Vagina (tissue), 2 donors: ENCODE measurements around the gene WNT5B. TPM values are rescaled to one million over a fixed set of nuclear protein-coding genes. Genes with fewer than 3 reads are reported as not detected.

Experiments used
- DNase-seq, 2 donors: peaks; one replicate each; pipeline ENCODE4 v3.0.0-alpha.2; 2017; ENCODE audit errors: extremely low spot score in 2 of 2
- H3K27ac ChIP-seq: fragments of 200-600 bp; sonication (generic); one replicate; pipeline ENCODE4 v1.5.1; 2019
- H3K27me3 ChIP-seq: fragments of 200-600 bp; sonication (generic); one replicate; pipeline ENCODE4 v1.5.1; 2019
- H3K36me3 ChIP-seq, 2 donors: fragments of 200-600 bp; sonication (generic); one replicate each; pipeline ENCODE4 v1.5.1; 2017 to 2019
- H3K4me1 ChIP-seq: fragments of 200-600 bp; sonication (generic); one replicate; pipeline ENCODE4 v1.5.1; 2019
- H3K4me3 ChIP-seq, 2 donors: fragments of 200-600 bp; sonication (generic); 1 replicate in 1 of 2; 2 replicates in 1 of 2; pipeline ENCODE4 v1.5.1; 2016 to 2019
- H3K9me3 ChIP-seq: fragments of 200-600 bp; sonication (generic); one replicate; pipeline ENCODE4 v1.5.1; 2019
- POLR2A ChIP-seq, 2 donors: fragments of 450-650 bp; IDR thresholded peaks; one replicate each; pipeline ENCODE4 v1.6.1; 2017; ENCODE audit warnings: antibody characterized with exemption in 2 of 2, mild to moderate bottlenecking in 2 of 2, moderate library complexity in 2 of 2
- POLR2AphosphoS5 ChIP-seq, 2 donors: sonication (generic); formaldehyde crosslinking; IDR thresholded peaks; one replicate each; pipeline ENCODE4 v1.9.0; 2017; ENCODE audit warnings: antibody characterized with exemption in 2 of 2, mild to moderate bottlenecking in 2 of 2, low read depth in 1 of 2; ENCODE audit not compliant: insufficient read depth in 1 of 2
- intact Hi-C: fragments of 100-400 bp; cut with DNase I; formaldehyde crosslinking; loops from one replicate; pipeline ENCODE4 v1.15.1; 2023
- total RNA-seq: library from RNA; depleted of rRNA; stranded (reverse); fragments of >200 nt; gene quantifications from one replicate; pipeline ENCODE4 v1.2.3, GENCODE V29; 2016
- TF ChIP-seq, protein P1 (sequence below), 3 experiments: fragments of 450-650 bp in 2 of 3; fragments of 200-600 bp in 1 of 3; sonication (generic) in 1 of 3; IDR thresholded peaks; one replicate each; pipeline ENCODE4 v1.5.1; 2017 to 2019; ENCODE audit warnings: antibody characterized with exemption in 3 of 3, mild to moderate bottlenecking in 2 of 3, moderate library complexity in 2 of 3

The WNT5B gene
- total RNA-seq, 1 donor from 2014 or later: 7.6 TPM

DNA sequence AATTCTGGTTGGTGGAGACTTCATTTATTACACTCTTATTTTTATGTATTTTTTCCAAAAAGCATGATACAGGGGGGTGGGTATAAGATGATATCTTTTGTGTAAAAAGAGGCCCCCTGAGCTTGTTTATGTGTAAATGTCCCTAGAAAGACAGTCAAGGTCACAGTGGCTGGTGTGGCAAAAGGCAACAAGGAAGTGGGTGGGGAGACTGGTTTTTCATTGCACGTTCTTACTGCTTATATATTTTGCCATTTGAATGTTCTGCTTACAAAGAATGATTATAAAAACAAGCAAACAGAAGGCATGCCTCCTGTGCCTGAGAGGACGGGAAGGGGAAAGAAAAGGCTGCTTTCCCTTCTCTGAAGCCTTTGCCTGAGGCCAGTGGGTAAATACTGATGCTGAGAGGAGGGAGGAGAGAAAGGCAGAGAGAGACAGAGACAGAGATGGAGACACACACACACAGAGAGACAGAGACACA, 37.7 kb downstream of the WNT5B start:
- H3K27me3 ChIP-seq: no peaks in the 10 kb centered on the region
- TF ChIP-seq POLR2AphosphoS5 (IDR thresholded peaks at IDR 0.05; ENCODE audit: insufficient read depth in 1 of 2, low read depth in 1 of 2) (peak in 1 of 2 donors; percentile 10), POLR2A (IDR thresholded peaks at IDR 0.05) (no peak)
- TF ChIP-seq, protein P1, sequence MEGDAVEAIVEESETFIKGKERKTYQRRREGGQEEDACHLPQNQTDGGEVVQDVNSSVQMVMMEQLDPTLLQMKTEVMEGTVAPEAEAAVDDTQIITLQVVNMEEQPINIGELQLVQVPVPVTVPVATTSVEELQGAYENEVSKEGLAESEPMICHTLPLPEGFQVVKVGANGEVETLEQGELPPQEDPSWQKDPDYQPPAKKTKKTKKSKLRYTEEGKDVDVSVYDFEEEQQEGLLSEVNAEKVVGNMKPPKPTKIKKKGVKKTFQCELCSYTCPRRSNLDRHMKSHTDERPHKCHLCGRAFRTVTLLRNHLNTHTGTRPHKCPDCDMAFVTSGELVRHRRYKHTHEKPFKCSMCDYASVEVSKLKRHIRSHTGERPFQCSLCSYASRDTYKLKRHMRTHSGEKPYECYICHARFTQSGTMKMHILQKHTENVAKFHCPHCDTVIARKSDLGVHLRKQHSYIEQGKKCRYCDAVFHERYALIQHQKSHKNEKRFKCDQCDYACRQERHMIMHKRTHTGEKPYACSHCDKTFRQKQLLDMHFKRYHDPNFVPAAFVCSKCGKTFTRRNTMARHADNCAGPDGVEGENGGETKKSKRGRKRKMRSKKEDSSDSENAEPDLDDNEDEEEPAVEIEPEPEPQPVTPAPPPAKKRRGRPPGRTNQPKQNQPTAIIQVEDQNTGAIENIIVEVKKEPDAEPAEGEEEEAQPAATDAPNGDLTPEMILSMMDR (IDR thresholded peaks at IDR 0.05): no peak
- H3K9me3 ChIP-seq: no peaks in the 10 kb centered on the region
- H3K27ac ChIP-seq: peak overlapping the region; percentile 32
- no peaks in the 10 kb centered on the region for H3K4me1 ChIP-seq
- no peak for DNase-seq
- intact Hi-C loops: loop anchor here (10.0 kb wide), 1 partner anchor 268 kb away; no protein-coding TSS in a partner anchor
- no peaks in the 10 kb centered on the region for H3K36me3 ChIP-seq
- H3K4me3 ChIP-seq: no peak overlapping the region

DNA sequence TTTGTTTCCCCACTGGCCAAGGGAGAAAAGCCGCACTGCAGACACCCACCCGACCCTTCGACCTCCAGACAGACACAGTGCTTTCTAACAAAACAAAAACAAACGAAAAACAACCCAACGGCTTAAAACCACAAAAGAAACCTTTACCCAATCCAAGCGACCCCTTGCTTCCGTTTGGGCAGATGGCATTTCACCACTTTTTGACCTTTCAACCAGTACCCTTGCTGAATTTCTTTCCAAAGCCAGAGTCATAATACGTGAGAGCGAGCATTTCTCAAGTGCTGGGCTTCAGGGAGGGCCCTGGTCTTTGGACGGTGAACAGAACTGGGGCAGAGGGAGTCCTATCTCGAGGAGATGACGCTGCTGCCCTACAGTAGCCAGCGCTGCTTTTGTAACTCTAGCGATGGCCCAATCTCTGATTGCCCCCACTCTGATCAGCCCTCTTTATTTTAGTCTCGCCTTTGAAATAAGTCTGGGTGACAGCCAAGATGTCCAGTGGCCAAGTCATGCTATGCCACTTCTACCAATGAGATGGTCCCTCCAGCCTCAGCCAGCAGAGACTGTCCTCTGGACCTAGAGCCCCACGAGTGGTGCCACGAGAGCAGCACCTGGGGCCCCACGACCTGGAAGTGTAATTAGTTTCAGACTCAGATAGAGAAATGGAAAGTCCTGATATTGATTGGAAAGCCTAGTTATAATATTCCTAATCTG, 40.0 kb downstream of the WNT5B start:
- no peak overlapping the region for H3K27ac ChIP-seq
- intact Hi-C loops: loop anchor here (10.0 kb wide), 1 partner anchor 266 kb away; no protein-coding TSS in a partner anchor
- no peaks in the 10 kb centered on the region for H3K4me1 ChIP-seq
- no peak for DNase-seq
- H3K36me3 ChIP-seq: no peaks in the 10 kb centered on the region
- TF ChIP-seq POLR2AphosphoS5 (IDR thresholded peaks at IDR 0.05; ENCODE audit: insufficient read depth in 1 of 2, low read depth in 1 of 2) (no peak), POLR2A (IDR thresholded peaks at IDR 0.05) (no peak)
- TF ChIP-seq, protein P1 (IDR thresholded peaks at IDR 0.05): no peak
- H3K27me3 ChIP-seq: no peaks in the 10 kb centered on the region
- H3K4me3 ChIP-seq: no peak overlapping the region
- no peaks in the 10 kb centered on the region for H3K9me3 ChIP-seq

DNA sequence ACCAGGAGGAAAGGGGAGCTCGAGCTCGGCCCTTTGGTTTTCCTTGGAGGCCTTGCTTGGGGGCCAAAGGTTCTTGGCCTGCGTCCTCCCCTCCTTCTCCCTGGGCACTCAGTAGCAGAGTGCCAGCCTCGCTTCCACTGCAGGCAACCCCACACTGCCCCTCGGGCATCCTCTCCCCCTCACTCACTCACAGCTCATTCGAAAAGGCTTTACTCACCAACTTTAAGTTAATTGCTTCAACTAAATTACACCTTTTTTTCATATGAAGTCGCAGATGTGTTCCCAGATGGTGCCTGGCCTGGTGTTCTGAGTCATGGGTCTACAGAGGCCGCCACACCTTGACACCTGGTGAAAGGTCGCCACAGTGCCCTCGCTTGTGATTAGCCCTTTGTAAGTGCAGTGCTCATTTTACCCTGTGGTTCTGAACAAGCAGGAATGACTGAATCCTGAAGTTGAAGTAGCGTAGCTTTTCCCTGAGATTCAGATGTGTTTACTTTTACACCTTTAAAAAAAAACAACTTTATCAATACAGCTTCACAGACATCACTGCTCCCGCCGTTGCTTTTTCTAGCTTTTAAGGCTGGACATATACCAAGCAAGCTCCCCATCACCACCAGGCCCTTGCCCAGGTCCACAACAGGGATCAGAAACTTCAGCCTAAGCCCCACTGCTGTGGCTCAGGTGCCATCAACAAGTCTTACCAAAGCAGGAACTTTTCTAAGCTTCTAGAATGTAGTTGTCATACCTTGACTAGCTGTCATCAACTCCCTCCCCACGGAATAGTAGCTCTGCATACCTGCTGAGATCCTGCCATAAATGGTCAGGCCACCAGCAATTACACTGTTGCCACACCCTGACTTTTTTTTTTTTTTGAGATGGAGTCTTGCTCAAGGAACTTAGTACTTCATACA, 41.6 kb downstream of the WNT5B start:
- H3K9me3 ChIP-seq: no peaks in the 10 kb centered on the region
- no peak overlapping the region for H3K4me3 ChIP-seq
- TF ChIP-seq, protein P1 (IDR thresholded peaks at IDR 0.05): no peak
- no peak for TF ChIP-seq POLR2AphosphoS5 (IDR thresholded peaks at IDR 0.05; ENCODE audit: insufficient read depth in 1 of 2, low read depth in 1 of 2)
- TF ChIP-seq POLR2A (IDR thresholded peaks at IDR 0.05): no peak
- no peak overlapping the region for H3K27ac ChIP-seq
- H3K4me1 ChIP-seq: no peaks in the 10 kb centered on the region
- no peaks in the 10 kb centered on the region for H3K27me3 ChIP-seq
- intact Hi-C loops: no loop called here
- no peaks in the 10 kb centered on the region for H3K36me3 ChIP-seq
- no peak for DNase-seq

DNA sequence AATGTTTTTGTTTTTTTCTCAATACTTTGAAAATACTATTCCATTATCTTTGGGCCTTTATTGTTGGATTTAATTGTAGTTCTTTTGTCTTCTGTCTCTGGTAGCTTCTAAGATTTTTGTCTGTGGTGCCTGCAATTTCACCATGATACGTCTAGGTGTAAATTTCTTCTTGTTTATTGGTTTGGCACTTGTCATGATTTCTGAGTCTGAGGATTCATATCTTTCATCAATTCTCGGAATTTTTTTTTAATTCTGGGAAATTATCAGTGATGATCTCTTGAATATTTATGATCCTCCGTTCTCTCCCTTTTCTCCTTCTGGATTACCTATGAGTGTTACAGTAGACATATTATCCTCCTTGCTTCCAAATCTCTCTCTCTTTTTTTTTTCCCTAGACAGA, 47.0 kb downstream of the WNT5B start:
- TF ChIP-seq POLR2A (IDR thresholded peaks at IDR 0.05) (no peak), POLR2AphosphoS5 (IDR thresholded peaks at IDR 0.05; ENCODE audit: insufficient read depth in 1 of 2, low read depth in 1 of 2) (no peak)
- TF ChIP-seq, protein P1 (IDR thresholded peaks at IDR 0.05): no peak
- intact Hi-C loops: no loop called here
- Histone ChIP-seq H3K27me3 (no peaks in the 10 kb centered on the region), H3K27ac (no peak overlapping the region), H3K4me1 (no peaks in the 10 kb centered on the region), H3K9me3 (no peaks in the 10 kb centered on the region), H3K36me3 (no peaks in the 10 kb centered on the region), H3K4me3 (no peak overlapping the region)
- DNase-seq: no peak
